ENCODE data around the gene EIF4G3.
"Not testable (repeated sequence)": the region's sequence is repeated elsewhere in the genome, so short reads cannot be mapped to it uniquely, and the experiment has no call there.

EIF4G3 gene

GRCh38 chr1:20790785-20791184 is 385.9 kb downstream of the EIF4G3 start:
- DNase-seq = no peak

- DNase-seq = not testable (repeated sequence)
Measured at GRCh38 chr1:20789598-20789997, 387.1 kb downstream of the EIF4G3 start.

- DNase-seq = no peak
Measured at GRCh38 chr1:20787840-20788795, 388.6 kb downstream of the EIF4G3 start.

- peak; percentile 78 for DNase-seq
Measured at GRCh38 chr1:20787029-20787839, 389.5 kb downstream of the EIF4G3 start, which contains the start of gene HP1BP3. TSS of gene HP1BP3 (minus strand) at chr1:20787307. CDS start at chr1:20780440, 6,867 bp downstream.

- DNase-seq = peak; percentile 96
Measured at GRCh38 chr1:20786253-20787028, 390.3 kb downstream of the EIF4G3 start.

GRCh38 chr1:20785907-20786252 is 390.8 kb downstream of the EIF4G3 start:
- DNase-seq = no peak

GRCh38 chr1:20775700-20776099 is 401.0 kb downstream of the EIF4G3 start:
- no peak for DNase-seq

- DNase-seq = no peak
Measured at GRCh38 chr1:20771780-20772179, 404.9 kb downstream of the EIF4G3 start.

GRCh38 chr1:20770314-20771087 is 406.2 kb downstream of the EIF4G3 start:
- no peak for DNase-seq

GRCh38 chr1:20767271-20767670 is 409.4 kb downstream of the EIF4G3 start:
- DNase-seq = no peak

- DNase-seq = no peak
Measured at GRCh38 chr1:20763417-20763816, 413.3 kb downstream of the EIF4G3 start.

- DNase-seq = no peak
Measured at GRCh38 chr1:20760322-20760721, 416.4 kb downstream of the EIF4G3 start.

Data from stimulated activated naive CD4-positive, alpha-beta T cell treated with Interleukin-2 at 50 U/mL for 16 hours (primary cell).